ENCODE data around the gene HGFAC. TPM values are rescaled to one million over a fixed set of nuclear protein-coding genes. Genes with fewer than 3 reads are reported as not detected.

HGFAC gene
- total and polyA plus RNA-seq, 2 of the 13 experiments (the other 11 are each of a cell fraction or from before 2014, with no cell fraction given): 8.5 to 63.6 TPM

DNA sequence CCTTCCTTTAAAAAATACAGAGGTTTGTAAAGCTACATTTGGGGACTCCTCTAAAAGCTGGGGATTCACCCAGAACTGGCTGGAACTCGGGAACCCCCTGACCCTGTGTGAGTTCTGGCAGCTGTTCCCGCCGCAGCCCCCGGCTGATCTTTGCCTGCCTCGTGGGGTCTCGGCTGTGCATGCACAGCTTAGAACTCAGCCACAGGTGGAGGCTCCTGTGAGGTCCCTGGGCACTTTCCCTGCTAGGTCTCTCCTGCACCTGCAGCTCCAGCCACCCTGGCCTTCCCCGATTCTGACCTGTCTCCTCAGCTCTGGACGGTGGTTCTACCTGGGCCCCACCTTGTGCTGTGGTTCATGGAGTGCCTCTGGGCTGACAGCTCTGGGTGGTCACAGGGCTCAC is 48.6 kb upstream of the HGFAC start:
- H3K36me3 ChIP-seq (replicated peaks in 1 of 2; ENCODE audit: control insufficient read depth in 1 of 2, insufficient read depth in 2 of 2, low read length in 2 of 2): peaks cover 0 to 8% of the 10 kb centered on the region in 2 experiments; a peak in 2 of 5 replicates
- no peak for FAIRE-seq
- H3K4me2 ChIP-seq (ENCODE audit: low read depth, low read length): no peak overlapping the region
- H3K79me2 ChIP-seq (ENCODE audit: insufficient read depth, low read length): no peaks in the 10 kb centered on the region
- H3K4me1 ChIP-seq (ENCODE audit: insufficient read depth, low read length): 0 out of 2 replicates have a peak, but pooled peaks cover 1% of the 10 kb centered on the region
- CTCF ChIA-PET (ENCODE audit: low intra/inter-chr PET ratio, low total read pairs): no interaction called here
- H4K20me1 ChIP-seq (ENCODE audit: insufficient read depth, low read length): no peaks in the 10 kb centered on the region
- no peak overlapping the region for H2AFZ ChIP-seq (ENCODE audit: low read length)
- H3K9me3 ChIP-seq (ENCODE audit: low read length): peaks cover 7% of the 10 kb centered on the region
- TF ChIP-seq KMT2A (CRISPR knock-in tag; IDR thresholded peaks at IDR 0.05) (no peak), JDP2 (CRISPR knock-in tag; IDR thresholded peaks at IDR 0.05; ENCODE audit: borderline replicate concordance) (no peak), CEBPB (IDR thresholded peaks at IDR 0.05; ENCODE audit: borderline replicate concordance, low read depth, low read length) (no peak), ZNF350 (CRISPR knock-in tag; IDR thresholded peaks at IDR 0.05; ENCODE audit: borderline replicate concordance, low read depth) (no peak)
- TF ChIP-seq, protein P1, sequence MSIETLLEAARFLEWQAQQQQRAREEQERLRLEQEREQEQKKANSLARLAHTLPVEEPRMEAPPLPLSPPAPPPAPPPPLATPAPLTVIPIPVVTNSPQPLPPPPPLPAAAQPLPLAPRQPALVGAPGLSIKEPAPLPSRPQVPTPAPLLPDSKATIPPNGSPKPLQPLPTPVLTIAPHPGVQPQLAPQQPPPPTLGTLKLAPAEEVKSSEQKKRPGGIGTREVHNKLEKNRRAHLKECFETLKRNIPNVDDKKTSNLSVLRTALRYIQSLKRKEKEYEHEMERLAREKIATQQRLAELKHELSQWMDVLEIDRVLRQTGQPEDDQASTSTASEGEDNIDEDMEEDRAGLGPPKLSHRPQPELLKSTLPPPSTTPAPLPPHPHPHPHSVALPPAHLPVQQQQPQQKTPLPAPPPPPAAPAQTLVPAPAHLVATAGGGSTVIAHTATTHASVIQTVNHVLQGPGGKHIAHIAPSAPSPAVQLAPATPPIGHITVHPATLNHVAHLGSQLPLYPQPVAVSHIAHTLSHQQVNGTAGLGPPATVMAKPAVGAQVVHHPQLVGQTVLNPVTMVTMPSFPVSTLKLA (IDR thresholded peaks at IDR 0.05): no peak
- TF ChIP-seq, protein P2, sequence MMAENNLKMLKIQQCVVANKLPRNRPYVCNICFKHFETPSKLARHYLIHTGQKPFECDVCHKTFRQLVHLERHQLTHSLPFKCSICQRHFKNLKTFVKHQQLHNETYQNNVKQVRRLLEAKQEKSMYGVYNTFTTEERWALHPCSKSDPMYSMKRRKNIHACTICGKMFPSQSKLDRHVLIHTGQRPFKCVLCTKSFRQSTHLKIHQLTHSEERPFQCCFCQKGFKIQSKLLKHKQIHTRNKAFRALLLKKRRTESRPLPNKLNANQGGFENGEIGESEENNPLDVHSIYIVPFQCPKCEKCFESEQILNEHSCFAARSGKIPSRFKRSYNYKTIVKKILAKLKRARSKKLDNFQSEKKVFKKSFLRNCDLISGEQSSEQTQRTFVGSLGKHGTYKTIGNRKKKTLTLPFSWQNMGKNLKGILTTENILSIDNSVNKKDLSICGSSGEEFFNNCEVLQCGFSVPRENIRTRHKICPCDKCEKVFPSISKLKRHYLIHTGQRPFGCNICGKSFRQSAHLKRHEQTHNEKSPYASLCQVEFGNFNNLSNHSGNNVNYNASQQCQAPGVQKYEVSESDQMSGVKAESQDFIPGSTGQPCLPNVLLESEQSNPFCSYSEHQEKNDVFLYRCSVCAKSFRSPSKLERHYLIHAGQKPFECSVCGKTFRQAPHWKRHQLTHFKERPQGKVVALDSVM (CRISPR knock-in tag; IDR thresholded peaks at IDR 0.05): no peak
- TF ChIP-seq, protein P3, sequence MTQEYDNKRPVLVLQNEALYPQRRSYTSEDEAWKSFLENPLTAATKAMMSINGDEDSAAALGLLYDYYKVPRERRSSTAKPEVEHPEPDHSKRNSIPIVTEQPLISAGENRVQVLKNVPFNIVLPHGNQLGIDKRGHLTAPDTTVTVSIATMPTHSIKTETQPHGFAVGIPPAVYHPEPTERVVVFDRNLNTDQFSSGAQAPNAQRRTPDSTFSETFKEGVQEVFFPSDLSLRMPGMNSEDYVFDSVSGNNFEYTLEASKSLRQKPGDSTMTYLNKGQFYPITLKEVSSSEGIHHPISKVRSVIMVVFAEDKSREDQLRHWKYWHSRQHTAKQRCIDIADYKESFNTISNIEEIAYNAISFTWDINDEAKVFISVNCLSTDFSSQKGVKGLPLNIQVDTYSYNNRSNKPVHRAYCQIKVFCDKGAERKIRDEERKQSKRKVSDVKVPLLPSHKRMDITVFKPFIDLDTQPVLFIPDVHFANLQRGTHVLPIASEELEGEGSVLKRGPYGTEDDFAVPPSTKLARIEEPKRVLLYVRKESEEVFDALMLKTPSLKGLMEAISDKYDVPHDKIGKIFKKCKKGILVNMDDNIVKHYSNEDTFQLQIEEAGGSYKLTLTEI (CRISPR knock-in tag; conservative IDR thresholded peaks at IDR 0.05): no peak
- H3K27ac ChIP-seq (ENCODE audit: extremely low read length, insufficient read depth, low read length): no peak overlapping the region
- BruUV-seq (replicated peaks): no TSS peak
- no peak overlapping the region for H3K9ac ChIP-seq (ENCODE audit: insufficient read depth, low read depth, low read length)
- DNase-seq (ENCODE audit: low spot score): no peak
- no peak for ATAC-seq
- POLR2A ChIA-PET: no interaction called here
- no peak overlapping the region for H3K4me3 ChIP-seq (replicated peaks in 1 of 3; ENCODE audit: insufficient read depth in 1 of 3, low read depth in 2 of 3, low read length in 3 of 3)
- in situ Hi-C loops (cut with HindIII; ENCODE audit: extremely low pct_ligation_motif_present, low pct_unique_long_range_greater_than_20kb): no loop called here
- no peaks in the 10 kb centered on the region for H3K27me3 ChIP-seq (ENCODE audit: control insufficient read depth in 1 of 2, insufficient read depth in 2 of 2, low read length in 2 of 2)
- WGBS (ENCODE audit: low lambda C conversion rate): 94% methylated on average over 7 of the region's 8 CpGs
- intact Hi-C loops (cut with micrococcal nuclease; ENCODE audit: unreplicated experiment): no loop called here

Measured in HepG2 (cell line).